ENCODE results near the gene COMMD9.

DNA sequence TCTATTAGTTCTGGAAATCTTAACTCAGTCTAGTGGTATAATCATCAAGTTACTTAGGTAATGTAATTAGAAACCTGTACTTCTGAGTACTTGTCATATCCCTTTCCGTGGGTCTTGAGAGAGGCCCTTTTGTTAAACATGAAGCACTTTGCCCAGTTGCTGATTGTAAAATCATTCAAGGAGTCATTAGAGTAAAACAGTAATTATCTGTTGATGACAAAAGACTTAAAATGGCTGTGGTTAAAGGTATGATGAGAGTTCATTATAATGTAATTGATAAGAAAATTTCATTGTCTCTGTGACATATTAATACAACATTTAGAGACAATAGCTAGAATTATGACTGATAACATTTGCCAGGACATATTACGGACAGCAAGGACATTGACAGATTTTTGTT lies 41.2 kb upstream of the COMMD9 start:
- no peak for TF ChIP-seq EZH2 (IDR thresholded peaks at IDR 0.05; ENCODE audit: borderline replicate concordance, insufficient read depth, low read depth, low read length, poor library complexity, severe bottlenecking)
- TF ChIP-seq, protein P1, sequence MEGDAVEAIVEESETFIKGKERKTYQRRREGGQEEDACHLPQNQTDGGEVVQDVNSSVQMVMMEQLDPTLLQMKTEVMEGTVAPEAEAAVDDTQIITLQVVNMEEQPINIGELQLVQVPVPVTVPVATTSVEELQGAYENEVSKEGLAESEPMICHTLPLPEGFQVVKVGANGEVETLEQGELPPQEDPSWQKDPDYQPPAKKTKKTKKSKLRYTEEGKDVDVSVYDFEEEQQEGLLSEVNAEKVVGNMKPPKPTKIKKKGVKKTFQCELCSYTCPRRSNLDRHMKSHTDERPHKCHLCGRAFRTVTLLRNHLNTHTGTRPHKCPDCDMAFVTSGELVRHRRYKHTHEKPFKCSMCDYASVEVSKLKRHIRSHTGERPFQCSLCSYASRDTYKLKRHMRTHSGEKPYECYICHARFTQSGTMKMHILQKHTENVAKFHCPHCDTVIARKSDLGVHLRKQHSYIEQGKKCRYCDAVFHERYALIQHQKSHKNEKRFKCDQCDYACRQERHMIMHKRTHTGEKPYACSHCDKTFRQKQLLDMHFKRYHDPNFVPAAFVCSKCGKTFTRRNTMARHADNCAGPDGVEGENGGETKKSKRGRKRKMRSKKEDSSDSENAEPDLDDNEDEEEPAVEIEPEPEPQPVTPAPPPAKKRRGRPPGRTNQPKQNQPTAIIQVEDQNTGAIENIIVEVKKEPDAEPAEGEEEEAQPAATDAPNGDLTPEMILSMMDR (IDR thresholded peaks at IDR 0.05), result no peak
